H1 (cell line): Measurements from ENCODE around the gene PFDN4. TPM values are rescaled to one million over a fixed set of nuclear protein-coding genes. Genes with fewer than 3 reads are reported as not detected.

Experiments
- CTCF ChIA-PET: fragments of 300-600 bp; sonication (Branson Sonifier 250); formaldehyde crosslinking; loops from one replicate; lab custom pipeline; 2021; ENCODE audit not compliant: partially characterized antibody; lab: Charles Lee
- POLR2A ChIA-PET: fragments of 300-600 bp; sonication (Branson Sonifier 250); formaldehyde crosslinking; loops from one replicate; lab custom pipeline; 2021; ENCODE audit warnings: inconsistent platforms; ENCODE audit not compliant: partially characterized antibody; lab: Charles Lee
- DNase-seq, 2 experiments: peaks; one replicate each; pipeline versions ENCODE4 v3.0.0 to v3.0.0-alpha.2; 2010 to 2022; ENCODE audit warnings: low spot score in 2 of 2, low read depth in 1 of 2, mixed read lengths in 1 of 2
- FAIRE-seq: peaks from 2 replicates; lab custom pipeline; 2011; peaks lifted over from hg19 to GRCh38; lab: Jason Lieb, UNC
- H2AFZ ChIP-seq: 2 replicates; pipeline ENCODE4 v1.8.1; 2012; ENCODE audit warnings: low read length, inconsistent platforms
- H2AK5ac ChIP-seq: 2 replicates; pipeline ENCODE4 v1.6.1; 2013; ENCODE audit warnings: low read depth, low read length
- H2BK120ac ChIP-seq: replicated peaks from 2 replicates; pipeline ENCODE3; 2013; ENCODE audit warnings: low read depth, low read length, inconsistent platforms
- H2BK12ac ChIP-seq: 2 replicates; pipeline ENCODE4 v1.6.1; 2013; ENCODE audit warnings: low read depth, low read length
- H2BK15ac ChIP-seq: 2 replicates; pipeline ENCODE4 v1.6.1; 2013; ENCODE audit warnings: low read length
- H2BK20ac ChIP-seq: 2 replicates; pipeline ENCODE4 v1.6.1; 2013; ENCODE audit warnings: low read length
- H2BK5ac ChIP-seq: 2 replicates; pipeline ENCODE4 v1.6.1; 2013; ENCODE audit warnings: low read depth, low read length
- H3K14ac ChIP-seq: 2 replicates; pipeline ENCODE4 v1.6.1; 2013; ENCODE audit warnings: inconsistent platforms; ENCODE audit not compliant: insufficient read length
- H3K18ac ChIP-seq: 2 replicates; pipeline ENCODE4 v1.6.1; 2013; ENCODE audit warnings: low read length; ENCODE audit errors: extremely low read depth
- H3K23ac ChIP-seq: 2 replicates; pipeline ENCODE4 v1.6.1; 2013; ENCODE audit warnings: inconsistent platforms; ENCODE audit not compliant: insufficient read length
- H3K23me2 ChIP-seq: 2 replicates; pipeline ENCODE4 v1.6.1; 2013; ENCODE audit warnings: low read depth, low read length
- H3K27ac ChIP-seq: 2 replicates; pipeline ENCODE4 v1.6.1; 2011; ENCODE audit warnings: low read depth, low read length, inconsistent platforms
- H3K27me3 ChIP-seq, 4 experiments: replicated peaks in 1 of 4; 1 replicate in 1 of 4; 2 replicates in 3 of 4; pipeline versions ENCODE4 v1.6.1 to v1.8.1; 2011 to 2013; ENCODE audit warnings: low read length in 3 of 4, mild to moderate bottlenecking in 3 of 4, inconsistent platforms in 2 of 4, mixed read lengths in 2 of 4, moderate library complexity in 1 of 4; ENCODE audit not compliant: control insufficient read depth in 3 of 4, insufficient read depth in 3 of 4; ENCODE audit errors: extremely low read depth in 1 of 4
- H3K36me3 ChIP-seq, 4 experiments: 2 replicates each; pipeline versions ENCODE4 v1.6.1 to v1.8.1; 2011 to 2013; ENCODE audit warnings: mild to moderate bottlenecking in 4 of 4, low read length in 3 of 4, moderate library complexity in 2 of 4, control low read depth in 1 of 4, inconsistent platforms in 1 of 4; ENCODE audit not compliant: insufficient read depth in 4 of 4, control insufficient read depth in 2 of 4
- H3K4ac ChIP-seq: replicated peaks from 2 replicates; pipeline ENCODE3; 2013; ENCODE audit warnings: low read length, low read depth, mixed read lengths, inconsistent platforms; ENCODE audit not compliant: insufficient read length
- H3K4me1 ChIP-seq, 4 experiments: replicated peaks in 1 of 4; 1 replicate in 1 of 4; 2 replicates in 3 of 4; pipeline versions ENCODE4 v1.6.1 to v1.8.1; 2011 to 2013; ENCODE audit warnings: low read length in 3 of 4, inconsistent platforms in 2 of 4, mixed read lengths in 1 of 4; ENCODE audit not compliant: insufficient read depth in 4 of 4, control insufficient read depth in 3 of 4
- H3K4me2 ChIP-seq, 2 experiments: 2 replicates each; pipeline versions ENCODE4 v1.6.1 to v1.8.1; 2011 to 2013; ENCODE audit warnings: low read depth in 2 of 2, low read length in 2 of 2, control low read depth in 1 of 2, inconsistent platforms in 1 of 2, mild to moderate bottlenecking in 1 of 2; ENCODE audit not compliant: insufficient read depth in 1 of 2
- H3K4me3 ChIP-seq, 4 experiments: fragments of 200-600, 300-600 bp in 1 of 4; sonication (generic), shearing (Covaris generic), sonication (Bioruptor Twin) in 1 of 4; 2 replicates each; pipeline versions ENCODE4 v1.5.1 to v1.8.1; 2011 to 2016; ENCODE audit warnings: low read length in 4 of 4, low read depth in 3 of 4, control low read depth in 2 of 4, inconsistent platforms in 2 of 4, mild to moderate bottlenecking in 2 of 4, mixed read lengths in 1 of 4, moderate library complexity in 1 of 4; ENCODE audit not compliant: insufficient read depth in 2 of 4; ENCODE audit errors: extremely low read depth in 1 of 4
- H3K56ac ChIP-seq: replicated peaks from 2 replicates; pipeline ENCODE3; 2013; ENCODE audit warnings: low read depth, mild to moderate bottlenecking, mixed read lengths, low read length, inconsistent platforms; ENCODE audit not compliant: insufficient read length
- H3K79me1 ChIP-seq: 2 replicates; pipeline ENCODE4 v1.6.1; 2013; ENCODE audit warnings: low read depth, low read length, control low read depth
- H3K79me2 ChIP-seq, 2 experiments: 2 replicates each; pipeline versions ENCODE4 v1.6.1 to v1.8.1; 2012 to 2013; ENCODE audit warnings: low read length in 2 of 2, mild to moderate bottlenecking in 2 of 2, inconsistent platforms in 1 of 2; ENCODE audit not compliant: insufficient read depth in 2 of 2, control insufficient read depth in 1 of 2
- H3K9ac ChIP-seq, 4 experiments: replicated peaks in 1 of 4; 1 replicate in 1 of 4; 2 replicates in 3 of 4; pipeline versions ENCODE4 v1.6.1 to v1.8.1; 2011 to 2013; ENCODE audit warnings: low read depth in 3 of 4, low read length in 3 of 4, control low read depth in 2 of 4, mild to moderate bottlenecking in 2 of 4, moderate library complexity in 2 of 4, inconsistent platforms in 1 of 4; ENCODE audit errors: extremely low read depth in 1 of 4
- H3K9me3 ChIP-seq, 2 experiments: 2 replicates each; pipeline versions ENCODE4 v1.6.1 to v1.8.1; 2012 to 2013; ENCODE audit warnings: mild to moderate bottlenecking in 2 of 2, moderate library complexity in 2 of 2, control low read depth in 1 of 2, inconsistent platforms in 1 of 2, low read depth in 1 of 2, low read length in 1 of 2, mixed read lengths in 1 of 2; ENCODE audit not compliant: insufficient read depth in 2 of 2
- H4K20me1 ChIP-seq, 2 experiments: replicated peaks in 1 of 2; 2 replicates each; pipeline versions ENCODE3 to v1.8.1; 2011 to 2013; ENCODE audit warnings: inconsistent platforms in 2 of 2, low read length in 2 of 2, mild to moderate bottlenecking in 1 of 2; ENCODE audit not compliant: insufficient read depth in 2 of 2, control insufficient read depth in 1 of 2
- H4K5ac ChIP-seq: 2 replicates; pipeline ENCODE4 v1.6.1; 2013; ENCODE audit warnings: low read length, low read depth, mixed read lengths, inconsistent platforms; ENCODE audit not compliant: insufficient read length
- H4K8ac ChIP-seq: 2 replicates; pipeline ENCODE4 v1.8.0; 2013; ENCODE audit warnings: mild to moderate bottlenecking, moderate library complexity, low read length, inconsistent platforms; ENCODE audit not compliant: insufficient read depth; ENCODE audit errors: extremely low read depth
- H4K91ac ChIP-seq: replicated peaks from 2 replicates; pipeline ENCODE3; 2013; ENCODE audit warnings: low read length, mixed read lengths, inconsistent platforms; ENCODE audit not compliant: insufficient read length
- BRCA1 ChIP-seq: IDR thresholded peaks from 2 replicates; pipeline ENCODE4 v1.6.1; 2012; ENCODE audit warnings: low read depth, low read length, improper control_type of control experiment
- HDAC6 ChIP-seq: IDR thresholded peaks from one replicate; pipeline ENCODE4 v1.7.1; 2012; ENCODE audit warnings: low read depth, mild to moderate bottlenecking, inconsistent platforms, low read length, moderate library complexity
- JUND ChIP-seq: IDR thresholded peaks from 2 replicates; pipeline ENCODE4 v1.6.1; 2011; ENCODE audit warnings: mild to moderate bottlenecking, improper control_type of control experiment, low read length
- KDM1A ChIP-seq: fragments of 200-600, 300-600 bp; sonication (generic); IDR thresholded peaks from 2 replicates; pipeline ENCODE4 v1.7.1; 2016; ENCODE audit warnings: mild to moderate bottlenecking, low read length, borderline replicate concordance
- POU5F1 ChIP-seq: IDR thresholded peaks from 2 replicates; pipeline ENCODE4 v1.6.1; 2011; ENCODE audit warnings: low read depth, mild to moderate bottlenecking, low read length, moderate library complexity
- RNF2 ChIP-seq: fragments of 200-900, 300-1000 bp; sonication (generic); IDR thresholded peaks from 2 replicates; pipeline ENCODE4 v1.7.1; 2016; ENCODE audit warnings: borderline replicate concordance, low read depth, mild to moderate bottlenecking, antibody characterized with exemption, low read length; ENCODE audit not compliant: poor library complexity, severe bottlenecking; ENCODE audit errors: missing control alignments
- SIN3A ChIP-seq, 2 experiments: IDR thresholded peaks in 1 of 2; conservative IDR thresholded peaks in 1 of 2; 2 replicates each; pipeline ENCODE4 v1.6.1; 2011 to 2012; ENCODE audit warnings: low read length in 2 of 2, improper control_type of control experiment in 1 of 2, low read depth in 1 of 2, mild to moderate bottlenecking in 1 of 2
- TBP ChIP-seq: IDR thresholded peaks from 2 replicates; pipeline ENCODE4 v1.6.1; 2011; ENCODE audit warnings: low read depth, low read length, improper control_type of control experiment
- ZNF274 ChIP-seq: IDR thresholded peaks from 2 replicates; pipeline ENCODE4 v1.7.0; 2012; ENCODE audit warnings: low read length, borderline replicate concordance; ENCODE audit errors: extremely low read depth
- WGBS, 2 experiments: shearing (Covaris generic) in 1 of 2; methylation state at CpG; one replicate each; pipeline versions ENCODE4 v1.1.6 to v1.1.7; 2013 to 2015; ENCODE audit warnings: low lambda C conversion rate in 2 of 2, mixed read lengths in 2 of 2, inconsistent platforms in 1 of 2, low coverage in 1 of 2, missing lambda C conversion rate in 1 of 2; ENCODE audit not compliant: insufficient replicate concordance in 2 of 2, insufficient coverage in 1 of 2, insufficient read length in 1 of 2; ENCODE audit errors: extremely low coverage in 1 of 2, missing lambda C conversion rate in 1 of 2; 5-methylcytosine and 5-hydroxymethylcytosine counted together
- polyA plus RNA-seq, 7 experiments: library from polyadenylated mRNA; depleted of rRNA in 3 of 7; stranded (reverse) in 5 of 7; unstranded in 2 of 7; fragments of >200 nt in 5 of 7; fragments of 200-250 nt in 2 of 7; gene quantifications; 1 replicate in 5 of 7; 2 replicates in 1 of 7; 4 replicates in 1 of 7; pipeline versions ENCODE4 v1.2.1 to v1.2.3, GENCODE V29; 2011 to 2013; ENCODE audit warnings: missing spikeins in 2 of 7, mixed read lengths in 2 of 7
- total RNA-seq: library from RNA; stranded (reverse); fragmentation: NEBNext Ultra II Directional; extraction: Animal tissue kit (Norgen Biotek cat#: 25700); gene quantifications from 2 replicates; pipeline ENCODE4 v1.2.1, GENCODE V29; 2021
- TF ChIP-seq, protein P1 (sequence below): IDR thresholded peaks from 2 replicates; pipeline ENCODE4 v1.6.1; 2011; ENCODE audit warnings: low read length, improper control_type of control experiment

The PFDN4 gene
- total and polyA plus RNA-seq, 2 of the 8 experiments (the other 6 are each of a cell fraction or from before 2014, with no cell fraction given): 41.9 to 96.8 TPM

DNA sequence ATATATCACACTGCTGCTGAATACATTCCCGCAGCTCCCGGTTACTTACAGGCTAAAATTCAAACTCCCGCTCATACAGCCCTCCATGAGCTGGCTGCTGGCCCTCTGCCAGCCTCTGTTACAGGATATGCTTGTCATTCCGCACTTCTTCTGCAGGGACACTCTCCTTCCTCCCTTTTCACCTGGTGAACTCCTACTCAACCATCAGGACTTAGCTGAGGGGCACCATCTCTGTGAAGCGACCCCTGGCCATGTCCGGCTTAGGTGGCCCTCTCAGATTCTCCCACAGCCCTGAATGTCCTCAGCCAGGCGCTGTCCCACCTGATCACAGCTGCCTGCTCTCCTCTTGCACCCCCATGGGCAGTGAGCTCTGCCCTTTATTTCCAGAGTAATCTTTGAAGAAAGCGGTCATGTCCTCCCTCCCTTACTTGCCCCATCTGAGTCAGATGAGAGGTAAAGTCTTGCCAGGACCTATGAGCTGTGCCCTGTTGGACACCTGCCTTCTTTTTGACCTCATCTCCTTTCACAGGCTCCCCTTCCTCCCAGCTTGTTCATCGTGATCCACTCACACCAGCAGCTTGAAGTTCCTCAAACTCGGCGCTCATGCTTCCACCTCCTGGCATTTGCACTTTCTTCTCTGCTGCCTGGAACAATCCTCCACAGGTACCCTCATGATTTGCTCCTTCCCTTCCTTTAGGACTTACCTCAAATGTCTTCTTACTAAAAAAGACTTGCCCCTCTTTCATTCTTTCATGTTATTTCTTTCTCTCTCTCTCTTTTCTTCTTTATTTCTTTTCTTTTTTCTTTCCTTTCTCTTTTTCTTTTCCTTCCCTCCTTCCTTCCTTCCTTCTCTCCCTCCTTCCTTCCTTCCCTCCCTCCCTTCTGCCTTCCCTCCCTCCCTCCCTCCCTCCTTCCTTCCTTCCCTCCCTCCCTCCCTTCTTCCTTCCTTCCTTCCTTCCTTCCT is 39.7 kb upstream of the PFDN4 start:
- no peak overlapping the region for H3K27ac ChIP-seq
- no peak overlapping the region for H3K4me2 ChIP-seq
- no peak overlapping the region for H3K9ac ChIP-seq
- H2BK20ac ChIP-seq: no peak overlapping the region
- peaks cover 0 to 8% (median 1%) of the 10 kb centered on the region in 4 experiments; a peak in 4 of 7 replicates for H3K4me1 ChIP-seq
- H3K56ac ChIP-seq: no peak overlapping the region
- H3K9me3 ChIP-seq: peaks cover 0 to 4% of the 10 kb centered on the region in 2 experiments; a peak in 1 of 4 replicates
- POLR2A ChIA-PET: no interaction called here
- H4K91ac ChIP-seq: no peak overlapping the region
- peaks cover 14 to 30% (median 27%) of the 10 kb centered on the region in 4 experiments for H3K27me3 ChIP-seq
- H2BK12ac ChIP-seq: no peak overlapping the region
- H3K79me2 ChIP-seq: no peaks in the 10 kb centered on the region
- no peak overlapping the region for H3K18ac ChIP-seq
- FAIRE-seq: no peak
- H3K23ac ChIP-seq: no peak overlapping the region
- H3K23me2 ChIP-seq: peaks cover 4% of the 10 kb centered on the region; the same call in 1 of the 2 replicates
- no peak overlapping the region for H2BK120ac ChIP-seq
- WGBS, 2 experiments: 87% methylated on average over 11 of the region's 11 CpGs; no CpG with 5 or more reads in 1 of the 2 experiments
- H4K8ac ChIP-seq: no peak overlapping the region
- no peak overlapping the region for H4K5ac ChIP-seq
- no peak overlapping the region for H3K14ac ChIP-seq
- H3K4me3 ChIP-seq: no peak overlapping the region
- no peak for DNase-seq
- no peak overlapping the region; the same call in 1 of the 2 replicates for H2AFZ ChIP-seq
- H2BK5ac ChIP-seq: no peak overlapping the region
- H3K36me3 ChIP-seq: no peaks in the 10 kb centered on the region
- CTCF ChIA-PET: interaction anchor here (1.3 to 3.2 kb wide), 3 partner anchors 29 to 71 kb away, joined by 4 to 24 read pairs (median 8); no protein-coding TSS in a partner anchor
- H3K4ac ChIP-seq: no peak overlapping the region
- no peaks in the 10 kb centered on the region for H4K20me1 ChIP-seq
- no peak overlapping the region for H2AK5ac ChIP-seq
- no peak overlapping the region for H2BK15ac ChIP-seq
- no peaks in the 10 kb centered on the region for H3K79me1 ChIP-seq
- TF ChIP-seq BRCA1 (no peak), ZNF274 (no peak), JUND (no peak), HDAC6 (no peak), POU5F1 (no peak), TBP (no peak), RNF2 (no peak), KDM1A (no peak), SIN3A (conservative IDR thresholded peaks at IDR 0.05 in 1 of 2, IDR thresholded peaks at IDR 0.05 in 1 of 2; ENCODE audit: low read depth in 1 of 2, low read length in 2 of 2) (no peak)
- TF ChIP-seq, protein P1, sequence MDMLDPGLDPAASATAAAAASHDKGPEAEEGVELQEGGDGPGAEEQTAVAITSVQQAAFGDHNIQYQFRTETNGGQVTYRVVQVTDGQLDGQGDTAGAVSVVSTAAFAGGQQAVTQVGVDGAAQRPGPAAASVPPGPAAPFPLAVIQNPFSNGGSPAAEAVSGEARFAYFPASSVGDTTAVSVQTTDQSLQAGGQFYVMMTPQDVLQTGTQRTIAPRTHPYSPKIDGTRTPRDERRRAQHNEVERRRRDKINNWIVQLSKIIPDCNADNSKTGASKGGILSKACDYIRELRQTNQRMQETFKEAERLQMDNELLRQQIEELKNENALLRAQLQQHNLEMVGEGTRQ: no peak
